HG03039 (cell line): Measurements from ENCODE around the gene ZNF664.

Source experiments
- ATAC-seq: cut with Tn5 transposase; IDR thresholded peaks from one replicate; pipeline ENCODE4 v1.9.1; 2021; ENCODE audit warnings: mild to moderate bottlenecking, moderate library complexity; ENCODE audit not compliant: unreplicated experiment

ZNF664 gene

GRCh38 chr12:124027753-124028554 is 54.9 kb downstream of the ZNF664 start:
- ATAC-seq, result no peak

- no peak for ATAC-seq
Observed at GRCh38 chr12:124028555-124028925, 55.5 kb downstream of the ZNF664 start.

DNA sequence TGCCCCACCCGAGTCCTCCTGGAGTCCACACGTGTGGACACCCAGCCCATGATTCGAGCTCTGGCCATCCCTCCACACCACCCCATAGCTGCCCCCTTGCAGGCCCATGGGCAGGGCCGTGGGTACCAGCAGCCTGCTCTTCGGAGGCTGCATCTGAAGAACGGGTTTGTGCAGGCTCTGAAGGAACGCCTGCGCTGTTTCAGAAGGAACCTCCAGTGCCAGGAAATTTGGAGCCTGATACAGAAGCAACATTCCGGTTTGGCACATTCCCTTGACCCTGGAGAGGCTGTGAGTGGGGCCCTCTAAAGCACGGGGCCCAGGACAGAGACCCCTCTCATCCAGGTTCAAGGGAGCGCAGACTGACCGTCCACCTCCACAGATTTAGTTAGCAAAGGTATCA is 57.0 kb downstream of the ZNF664 start:
- ATAC-seq, result no peak

GRCh38 chr12:124030510-124030909 is 57.5 kb downstream of the ZNF664 start:
- no peak for ATAC-seq

DNA sequence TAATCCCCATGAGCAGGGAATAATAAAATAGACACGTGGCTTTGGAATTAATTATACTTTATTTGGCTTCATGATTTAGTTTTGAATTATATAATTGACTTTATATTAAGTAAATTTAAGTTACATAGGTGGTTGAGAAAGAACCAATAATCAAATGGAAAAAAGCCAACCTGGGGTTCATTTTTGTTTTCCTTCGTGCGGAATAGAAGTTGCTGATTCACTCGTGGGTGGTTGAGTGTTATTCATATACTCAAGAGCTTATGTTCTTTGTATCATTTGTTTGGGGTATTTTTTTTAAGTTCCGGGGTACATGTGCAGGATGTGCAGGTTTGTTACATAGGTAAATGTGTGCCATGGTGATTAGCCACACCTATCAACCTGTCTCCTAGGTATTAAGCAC is 58.0 kb downstream of the ZNF664 start:
- no peak for ATAC-seq

- no peak for ATAC-seq
Observed at GRCh38 chr12:124032265-124032886, 59.4 kb downstream of the ZNF664 start.

DNA sequence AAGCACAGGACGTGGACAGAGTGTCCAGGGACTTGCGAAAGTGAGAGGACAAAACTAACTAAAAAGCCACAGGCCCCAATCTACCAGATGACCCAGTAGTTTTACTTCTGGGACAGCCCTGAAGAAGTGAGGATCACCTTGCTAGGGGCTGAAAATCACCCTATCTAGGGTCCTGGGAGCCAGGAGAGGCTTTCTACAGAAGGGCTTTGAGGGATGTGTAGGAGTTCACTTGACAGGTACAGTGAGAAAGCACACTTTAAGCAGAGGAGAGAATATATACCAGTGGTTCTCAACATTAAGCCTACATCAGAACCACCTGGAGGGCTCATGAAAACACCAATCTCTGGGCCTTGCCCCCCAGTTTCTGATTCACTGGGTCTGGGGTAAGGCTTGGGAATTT is 60.8 kb downstream of the ZNF664 start:
- no peak for ATAC-seq

DNA sequence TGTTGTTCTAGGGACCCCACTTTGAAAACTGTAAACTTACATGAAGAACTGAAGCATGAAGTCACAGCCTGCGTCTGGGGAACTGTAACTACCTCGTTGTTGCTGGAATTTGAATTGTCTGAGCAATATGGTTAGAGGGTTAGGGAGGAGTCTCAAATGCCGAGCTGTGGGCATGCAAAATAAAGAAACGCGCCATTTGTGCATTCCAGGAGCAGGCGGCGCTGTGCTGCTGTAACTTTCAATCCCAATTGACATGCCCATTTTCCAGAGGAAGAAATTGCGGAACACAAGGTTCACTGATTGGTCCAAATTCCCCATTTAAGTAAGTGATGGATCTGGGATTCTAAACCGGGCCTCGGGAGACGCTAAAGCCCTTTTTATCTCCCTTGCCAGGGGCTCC is 61.3 kb downstream of the ZNF664 start:
- ATAC-seq, result no peak

- ATAC-seq, result no peak
Observed at GRCh38 chr12:124035163-124035562, 62.1 kb downstream of the ZNF664 start.

GRCh38 chr12:124036171-124036598 is 63.2 kb downstream of the ZNF664 start:
- no peak for ATAC-seq

DNA sequence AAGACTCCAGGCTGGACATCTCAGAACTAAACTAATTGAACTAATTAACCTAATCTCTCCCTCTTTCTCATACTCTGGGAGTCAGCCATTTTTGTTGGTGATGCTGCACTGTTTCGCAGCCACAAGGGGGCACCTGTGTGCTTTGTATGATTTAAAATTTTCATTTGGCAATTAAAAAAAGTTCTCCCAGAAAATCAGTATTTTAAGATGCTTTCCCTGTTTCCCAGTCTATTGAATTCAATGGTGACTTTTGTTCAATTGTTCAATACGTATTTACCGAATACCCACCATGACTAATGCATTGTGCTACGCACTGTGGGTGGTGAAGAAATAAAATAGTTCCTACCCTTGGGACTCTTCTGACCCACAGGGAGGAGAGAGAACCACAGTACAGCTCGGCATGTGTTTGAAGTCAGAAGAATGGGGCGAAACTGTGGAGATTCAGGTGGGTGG is 63.7 kb downstream of the ZNF664 start:
- no peak for ATAC-seq

GRCh38 chr12:124037331-124037730 is 64.3 kb downstream of the ZNF664 start:
- no peak for ATAC-seq

DNA sequence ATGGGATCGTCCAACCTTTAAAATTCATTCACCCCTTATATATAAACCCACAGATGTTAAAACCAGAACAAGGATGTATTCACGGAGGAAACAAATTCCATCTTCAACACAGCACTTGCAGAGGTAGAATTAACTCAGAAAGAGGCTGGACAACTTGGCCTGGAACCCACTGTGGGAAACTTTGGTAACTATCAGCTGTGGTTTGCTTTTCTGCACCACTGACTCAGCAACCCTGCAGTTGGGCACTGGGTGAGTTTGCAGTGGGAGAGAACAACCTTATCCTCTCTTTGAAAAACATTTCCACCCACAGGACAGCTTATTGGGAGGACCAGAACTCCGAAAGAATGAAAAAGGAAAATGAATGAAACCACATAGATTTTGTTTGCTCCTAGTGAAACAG is 66.3 kb downstream of the ZNF664 start:
- no peak for ATAC-seq

DNA sequence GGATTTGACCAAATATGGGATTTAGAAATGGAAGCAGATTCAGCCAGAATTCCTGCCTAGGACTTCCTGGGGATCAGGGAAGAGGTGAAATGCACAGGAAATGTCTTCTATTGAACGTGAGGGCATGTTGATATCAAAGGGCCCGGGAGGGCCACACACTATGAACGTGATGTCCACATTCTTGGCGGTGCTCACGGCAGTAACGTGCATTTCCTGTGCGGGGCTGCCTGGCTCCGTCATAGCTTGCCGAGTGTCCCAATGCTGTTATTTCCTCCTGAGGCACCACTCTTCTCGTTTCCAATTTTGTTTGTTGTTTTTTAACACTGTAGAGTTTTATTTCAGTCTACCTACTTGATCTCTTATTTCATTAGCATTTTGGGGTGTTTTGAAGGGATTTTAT is 67.3 kb downstream of the ZNF664 start:
- no peak for ATAC-seq

GRCh38 chr12:124040737-124041136 is 67.7 kb downstream of the ZNF664 start:
- ATAC-seq, result no peak

GRCh38 chr12:124041907-124042306 is 68.9 kb downstream of the ZNF664 start:
- ATAC-seq, result no peak

DNA sequence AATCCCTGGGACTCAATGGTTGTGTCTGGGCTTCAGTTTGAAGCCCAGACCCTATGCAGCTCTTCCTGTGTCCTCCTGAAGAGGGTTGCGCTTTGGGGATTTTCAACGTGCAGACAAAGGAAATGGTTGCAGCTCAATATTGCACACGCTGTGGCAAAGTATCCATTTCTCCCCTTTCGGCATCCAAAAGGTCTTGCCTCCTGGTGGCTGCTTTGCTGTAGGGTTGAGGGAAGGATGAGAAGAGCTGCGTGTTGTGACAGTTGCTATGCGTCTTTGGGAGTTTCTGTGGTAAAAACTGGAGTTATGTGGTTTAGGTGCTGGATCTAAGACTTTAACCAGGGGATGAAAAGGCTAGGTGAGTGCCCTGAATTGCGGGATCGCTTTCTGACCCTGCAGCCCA is 71.0 kb downstream of the ZNF664 start:
- ATAC-seq, result no peak

DNA sequence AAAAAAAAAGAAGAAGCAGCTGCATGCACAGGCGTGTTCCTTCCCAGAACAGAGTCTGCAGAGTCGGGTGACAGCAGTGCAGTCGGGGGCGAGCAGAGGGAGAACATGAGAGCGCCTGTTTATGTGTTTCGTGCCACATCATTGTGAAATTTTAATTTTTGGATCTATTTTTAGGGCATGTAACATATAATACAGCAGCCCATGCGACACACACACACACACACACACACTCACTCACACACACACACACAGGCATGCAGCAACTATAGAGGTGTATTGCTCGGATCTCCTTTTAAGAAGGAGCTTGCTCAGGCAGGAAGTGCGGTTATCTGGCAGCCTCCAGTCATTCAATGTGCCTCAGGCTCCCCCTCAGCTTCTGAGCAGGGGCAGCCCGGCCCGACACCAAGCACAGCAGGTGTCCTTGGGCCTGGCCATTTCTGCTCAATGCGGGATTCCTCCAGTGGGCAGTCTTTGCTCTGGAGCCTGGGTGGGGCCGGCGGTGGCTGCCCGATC is 71.8 kb downstream of the ZNF664 start:
- ATAC-seq, result no peak

GRCh38 chr12:124045671-124046455 is 72.8 kb downstream of the ZNF664 start:
- no peak for ATAC-seq

GRCh38 chr12:124046456-124046740 is 73.4 kb downstream of the ZNF664 start:
- ATAC-seq, result no peak

GRCh38 chr12:124047045-124047566 is 74.1 kb downstream of the ZNF664 start:
- no peak for ATAC-seq
